ENCODE measurements around the gene FPR3.

GRCh38 chr19:51793994-51794393 lies 963 bp upstream of the FPR3 start:
- TF ChIP-seq CTCF (IDR thresholded peaks at IDR 0.05) (no peak), POLR2A (IDR thresholded peaks at IDR 0.05) (no peak)

All from right lobe of liver (tissue), 4 donors.